NB4 (cell line): ENCODE data around the gene BCL11B.

Experiments used
- MYC ChIP-seq: IDR thresholded peaks from 2 replicates; pipeline ENCODE4 v1.6.1; 2011; ENCODE audit warnings: low read depth, low read length
- POLR2A ChIP-seq: IDR thresholded peaks from 2 replicates; pipeline ENCODE4 v1.6.1; 2011; ENCODE audit warnings: mild to moderate bottlenecking; ENCODE audit not compliant: insufficient read length; ENCODE audit errors: extremely low read depth
- TF ChIP-seq, protein P1 (sequence below): IDR thresholded peaks from one replicate; pipeline ENCODE4 v1.5.1; 2012; ENCODE audit warnings: low read depth, low read length

DNA sequence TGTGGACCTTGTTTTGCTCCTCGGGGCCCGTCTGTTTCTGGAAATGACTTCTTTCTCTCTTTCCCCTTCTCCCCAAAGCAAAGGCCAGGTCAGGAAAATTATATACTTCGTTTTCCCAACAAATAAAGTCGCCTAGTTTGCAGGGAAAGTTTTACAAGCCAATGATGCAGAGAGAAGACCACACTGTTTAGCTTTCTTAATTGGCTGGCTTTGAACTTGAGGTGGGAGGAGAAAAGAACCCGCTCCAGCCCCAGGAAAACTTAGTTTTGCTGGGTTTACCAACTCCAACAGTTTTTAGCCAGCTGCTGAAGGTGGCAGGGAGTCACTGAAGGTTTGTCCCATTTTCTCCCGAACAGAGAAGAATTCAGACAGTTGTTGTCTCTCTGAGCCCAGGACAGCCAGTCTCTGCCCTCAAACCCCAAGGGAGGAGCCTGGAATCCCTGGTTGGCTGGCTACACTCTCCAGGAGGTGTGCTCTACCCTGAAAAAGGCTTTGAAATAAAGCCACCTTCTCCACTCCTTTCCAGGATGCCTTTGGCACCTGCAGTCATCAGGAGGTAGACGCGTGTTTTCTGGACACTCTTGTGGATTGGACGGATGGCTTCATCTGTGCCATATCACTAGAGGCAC, 24.8 kb downstream of the BCL11B start:
- TF ChIP-seq POLR2A (no peak), MYC (no peak)
- TF ChIP-seq, protein P1, sequence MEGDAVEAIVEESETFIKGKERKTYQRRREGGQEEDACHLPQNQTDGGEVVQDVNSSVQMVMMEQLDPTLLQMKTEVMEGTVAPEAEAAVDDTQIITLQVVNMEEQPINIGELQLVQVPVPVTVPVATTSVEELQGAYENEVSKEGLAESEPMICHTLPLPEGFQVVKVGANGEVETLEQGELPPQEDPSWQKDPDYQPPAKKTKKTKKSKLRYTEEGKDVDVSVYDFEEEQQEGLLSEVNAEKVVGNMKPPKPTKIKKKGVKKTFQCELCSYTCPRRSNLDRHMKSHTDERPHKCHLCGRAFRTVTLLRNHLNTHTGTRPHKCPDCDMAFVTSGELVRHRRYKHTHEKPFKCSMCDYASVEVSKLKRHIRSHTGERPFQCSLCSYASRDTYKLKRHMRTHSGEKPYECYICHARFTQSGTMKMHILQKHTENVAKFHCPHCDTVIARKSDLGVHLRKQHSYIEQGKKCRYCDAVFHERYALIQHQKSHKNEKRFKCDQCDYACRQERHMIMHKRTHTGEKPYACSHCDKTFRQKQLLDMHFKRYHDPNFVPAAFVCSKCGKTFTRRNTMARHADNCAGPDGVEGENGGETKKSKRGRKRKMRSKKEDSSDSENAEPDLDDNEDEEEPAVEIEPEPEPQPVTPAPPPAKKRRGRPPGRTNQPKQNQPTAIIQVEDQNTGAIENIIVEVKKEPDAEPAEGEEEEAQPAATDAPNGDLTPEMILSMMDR: no peak
